Measurements from ENCODE around the gene PTPRQ.

DNA sequence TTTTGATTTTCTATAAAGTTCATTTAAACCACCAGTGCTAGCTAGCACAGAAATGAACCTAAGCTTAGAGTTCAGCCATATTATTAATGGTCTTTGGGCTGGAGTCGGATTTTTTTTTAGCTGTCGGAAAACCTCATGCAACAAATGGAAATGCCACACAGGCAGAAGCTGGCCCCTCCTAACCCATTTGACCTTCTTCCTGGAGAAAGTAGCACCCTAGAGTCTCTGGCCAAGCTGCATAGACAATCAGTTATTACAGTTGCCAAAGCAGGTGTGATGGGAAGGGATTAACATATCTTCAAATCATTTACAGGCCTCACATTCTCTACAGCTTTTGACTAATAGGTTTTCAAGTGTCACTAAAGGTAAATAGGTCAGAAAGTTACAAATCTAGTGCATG lies 49.4 kb downstream of the PTPRQ start:
- TF ChIP-seq, protein P1, sequence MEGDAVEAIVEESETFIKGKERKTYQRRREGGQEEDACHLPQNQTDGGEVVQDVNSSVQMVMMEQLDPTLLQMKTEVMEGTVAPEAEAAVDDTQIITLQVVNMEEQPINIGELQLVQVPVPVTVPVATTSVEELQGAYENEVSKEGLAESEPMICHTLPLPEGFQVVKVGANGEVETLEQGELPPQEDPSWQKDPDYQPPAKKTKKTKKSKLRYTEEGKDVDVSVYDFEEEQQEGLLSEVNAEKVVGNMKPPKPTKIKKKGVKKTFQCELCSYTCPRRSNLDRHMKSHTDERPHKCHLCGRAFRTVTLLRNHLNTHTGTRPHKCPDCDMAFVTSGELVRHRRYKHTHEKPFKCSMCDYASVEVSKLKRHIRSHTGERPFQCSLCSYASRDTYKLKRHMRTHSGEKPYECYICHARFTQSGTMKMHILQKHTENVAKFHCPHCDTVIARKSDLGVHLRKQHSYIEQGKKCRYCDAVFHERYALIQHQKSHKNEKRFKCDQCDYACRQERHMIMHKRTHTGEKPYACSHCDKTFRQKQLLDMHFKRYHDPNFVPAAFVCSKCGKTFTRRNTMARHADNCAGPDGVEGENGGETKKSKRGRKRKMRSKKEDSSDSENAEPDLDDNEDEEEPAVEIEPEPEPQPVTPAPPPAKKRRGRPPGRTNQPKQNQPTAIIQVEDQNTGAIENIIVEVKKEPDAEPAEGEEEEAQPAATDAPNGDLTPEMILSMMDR (IDR thresholded peaks at IDR 0.05) = no peak
- TF ChIP-seq FOSL2 (IDR thresholded peaks at IDR 0.05) (no peak), FOSL2 (CRISPR knock-in tag; IDR thresholded peaks at IDR 0.05) (no peak), EP300 (IDR thresholded peaks at IDR 0.05) (no peak), TP53 (CRISPR knock-in tag; IDR thresholded peaks at IDR 0.05) (no peak), JUN (IDR thresholded peaks at IDR 0.05) (no peak), POLR2AphosphoS2 (conservative IDR thresholded peaks at IDR 0.05; ENCODE audit: low read length) (no peak)
- TF ChIP-seq, protein P2, sequence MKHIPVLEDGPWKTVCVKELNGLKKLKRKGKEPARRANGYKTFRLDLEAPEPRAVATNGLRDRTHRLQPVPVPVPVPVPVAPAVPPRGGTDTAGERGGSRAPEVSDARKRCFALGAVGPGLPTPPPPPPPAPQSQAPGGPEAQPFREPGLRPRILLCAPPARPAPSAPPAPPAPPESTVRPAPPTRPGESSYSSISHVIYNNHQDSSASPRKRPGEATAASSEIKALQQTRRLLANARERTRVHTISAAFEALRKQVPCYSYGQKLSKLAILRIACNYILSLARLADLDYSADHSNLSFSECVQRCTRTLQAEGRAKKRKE (CRISPR knock-in tag; IDR thresholded peaks at IDR 0.05; ENCODE audit: low read depth) = no peak
- TF ChIP-seq, protein P3, sequence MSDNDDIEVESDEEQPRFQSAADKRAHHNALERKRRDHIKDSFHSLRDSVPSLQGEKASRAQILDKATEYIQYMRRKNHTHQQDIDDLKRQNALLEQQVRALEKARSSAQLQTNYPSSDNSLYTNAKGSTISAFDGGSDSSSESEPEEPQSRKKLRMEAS (IDR thresholded peaks at IDR 0.05) = no peak
- TF ChIP-seq, protein P4, sequence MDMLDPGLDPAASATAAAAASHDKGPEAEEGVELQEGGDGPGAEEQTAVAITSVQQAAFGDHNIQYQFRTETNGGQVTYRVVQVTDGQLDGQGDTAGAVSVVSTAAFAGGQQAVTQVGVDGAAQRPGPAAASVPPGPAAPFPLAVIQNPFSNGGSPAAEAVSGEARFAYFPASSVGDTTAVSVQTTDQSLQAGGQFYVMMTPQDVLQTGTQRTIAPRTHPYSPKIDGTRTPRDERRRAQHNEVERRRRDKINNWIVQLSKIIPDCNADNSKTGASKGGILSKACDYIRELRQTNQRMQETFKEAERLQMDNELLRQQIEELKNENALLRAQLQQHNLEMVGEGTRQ (IDR thresholded peaks at IDR 0.05) = no peak
